ENCODE measurements around the gene DCC. TPM values are rescaled to one million over a fixed set of nuclear protein-coding genes. Genes with fewer than 3 reads are reported as not detected.

Gene DCC
- total RNA-seq, 1 experiment from 2014 or later: not detected

- POLR2A ChIA-PET (ENCODE audit: unreplicated experiment): no interaction called here
- no peak overlapping the region for H3K4me3 ChIP-seq
Measured at GRCh38 chr18:53241161-53241560, 901.2 kb downstream of the DCC start.

GRCh38 chr18:53253789-53254188 is 913.8 kb downstream of the DCC start:
- Histone ChIP-seq H3K79me2 (ENCODE audit: low read depth) (no peaks in the 10 kb centered on the region), H3K4me1 (replicated peaks; ENCODE audit: insufficient read depth) (no peaks in the 10 kb centered on the region), H3K9me3 (ENCODE audit: insufficient read depth, low read depth) (no peaks in the 10 kb centered on the region), H2AFZ (no peak overlapping the region), H3F3A (ENCODE audit: insufficient read depth, low read depth) (no peaks in the 10 kb centered on the region), H3K27me3 (ENCODE audit: insufficient read depth, low read depth) (no peaks in the 10 kb centered on the region), H4K20me1 (ENCODE audit: insufficient read depth) (no peaks in the 10 kb centered on the region), H3K9me2 (ENCODE audit: insufficient read depth) (no peaks in the 10 kb centered on the region), H3K27ac (no peak overlapping the region), H3K36me3 (ENCODE audit: low read depth) (no peaks in the 10 kb centered on the region), H3K4me2 (no peak overlapping the region), H3K4me3 (no peak overlapping the region)
- no TSS peak for BruUV-seq (replicated peaks)
- POLR2A ChIA-PET (ENCODE audit: unreplicated experiment): no interaction called here
- CTCF ChIA-PET: no interaction called here
- DNase-seq: no peak
- intact Hi-C loops (cut with micrococcal nuclease; ENCODE audit: unreplicated experiment): no loop called here
- TF ChIP-seq CTCF (conservative IDR thresholded peaks at IDR 0.05) (no peak), EZH2 (IDR thresholded peaks at IDR 0.05; ENCODE audit: low read depth) (no peak)

More at GRCh38 chr18:53241161-53241560, 901.2 kb downstream of the DCC start:
- H3K9me2 ChIP-seq (ENCODE audit: insufficient read depth): no peaks in the 10 kb centered on the region
- H3K9me3 ChIP-seq (ENCODE audit: insufficient read depth, low read depth): no peaks in the 10 kb centered on the region
- CTCF ChIA-PET: no interaction called here
- H3F3A ChIP-seq (ENCODE audit: insufficient read depth, low read depth): no peaks in the 10 kb centered on the region
- H3K36me3 ChIP-seq (ENCODE audit: low read depth): no peaks in the 10 kb centered on the region
- intact Hi-C loops (cut with micrococcal nuclease; ENCODE audit: unreplicated experiment): no loop called here
- H4K20me1 ChIP-seq (ENCODE audit: insufficient read depth): no peaks in the 10 kb centered on the region
- no peaks in the 10 kb centered on the region for H3K27me3 ChIP-seq (ENCODE audit: insufficient read depth, low read depth)
- H3K79me2 ChIP-seq (ENCODE audit: low read depth): no peaks in the 10 kb centered on the region
- DNase-seq: no peak
- H3K4me2 ChIP-seq: no peak overlapping the region
- H3K4me1 ChIP-seq (replicated peaks; ENCODE audit: insufficient read depth): no peaks in the 10 kb centered on the region
- TF ChIP-seq CTCF (conservative IDR thresholded peaks at IDR 0.05) (no peak), EZH2 (IDR thresholded peaks at IDR 0.05; ENCODE audit: low read depth) (no peak)
- no peak overlapping the region for H3K27ac ChIP-seq
- no peak overlapping the region for H2AFZ ChIP-seq
- BruUV-seq (replicated peaks): no TSS peak

- ChIA-PET POLR2A (ENCODE audit: unreplicated experiment) (no interaction called here), CTCF (no interaction called here)
- H3F3A ChIP-seq (ENCODE audit: insufficient read depth, low read depth): no peaks in the 10 kb centered on the region
- no peaks in the 10 kb centered on the region for H3K9me2 ChIP-seq (ENCODE audit: insufficient read depth)
- no peaks in the 10 kb centered on the region for H4K20me1 ChIP-seq (ENCODE audit: insufficient read depth)
- no peak overlapping the region for H3K27ac ChIP-seq
- intact Hi-C loops (cut with micrococcal nuclease; ENCODE audit: unreplicated experiment): no loop called here
- H3K4me2 ChIP-seq: no peak overlapping the region
- no peaks in the 10 kb centered on the region for H3K9me3 ChIP-seq (ENCODE audit: insufficient read depth, low read depth)
- no peaks in the 10 kb centered on the region for H3K36me3 ChIP-seq (ENCODE audit: low read depth)
- no peak overlapping the region for H3K4me3 ChIP-seq
- no peaks in the 10 kb centered on the region for H3K79me2 ChIP-seq (ENCODE audit: low read depth)
- no peak for TF ChIP-seq CTCF (conservative IDR thresholded peaks at IDR 0.05)
- TF ChIP-seq EZH2 (IDR thresholded peaks at IDR 0.05; ENCODE audit: low read depth): no peak
- no peak overlapping the region for H2AFZ ChIP-seq
- no peaks in the 10 kb centered on the region for H3K4me1 ChIP-seq (replicated peaks; ENCODE audit: insufficient read depth)
- no TSS peak for BruUV-seq (replicated peaks)
- H3K27me3 ChIP-seq (ENCODE audit: insufficient read depth, low read depth): no peaks in the 10 kb centered on the region
- DNase-seq: no peak
Measured at GRCh38 chr18:53254265-53254664, 914.3 kb downstream of the DCC start.

Measured in PC-9 (cell line).